Sigmoid colon (tissue), 4 donors: ENCODE measurements around the gene PICK1.

Experiments used
- POLR2A ChIP-seq, 2 donors: fragments of 450-650 bp; IDR thresholded peaks; one replicate each; pipeline ENCODE4 v1.6.1; 2016; ENCODE audit warnings: antibody characterized with exemption in 2 of 2, mild to moderate bottlenecking in 2 of 2, moderate library complexity in 2 of 2
- POLR2AphosphoS5 ChIP-seq, 4 donors: sonication (generic); formaldehyde crosslinking; IDR thresholded peaks; one replicate each; pipeline ENCODE4 v1.6.1; 2017; ENCODE audit warnings: antibody characterized with exemption in 4 of 4
- TF ChIP-seq, protein P1 (sequence below), 4 experiments: fragments of 450-650 bp in 3 of 4; fragments of 200-600 bp in 1 of 4; IDR thresholded peaks; one replicate each; pipeline ENCODE4 v1.5.1; 2016 to 2019; ENCODE audit warnings: antibody characterized with exemption in 4 of 4, mild to moderate bottlenecking in 3 of 4, moderate library complexity in 2 of 4

GRCh38 chr22:38086942-38087341 is 29.7 kb downstream of the PICK1 start:
- TF ChIP-seq, protein P1, sequence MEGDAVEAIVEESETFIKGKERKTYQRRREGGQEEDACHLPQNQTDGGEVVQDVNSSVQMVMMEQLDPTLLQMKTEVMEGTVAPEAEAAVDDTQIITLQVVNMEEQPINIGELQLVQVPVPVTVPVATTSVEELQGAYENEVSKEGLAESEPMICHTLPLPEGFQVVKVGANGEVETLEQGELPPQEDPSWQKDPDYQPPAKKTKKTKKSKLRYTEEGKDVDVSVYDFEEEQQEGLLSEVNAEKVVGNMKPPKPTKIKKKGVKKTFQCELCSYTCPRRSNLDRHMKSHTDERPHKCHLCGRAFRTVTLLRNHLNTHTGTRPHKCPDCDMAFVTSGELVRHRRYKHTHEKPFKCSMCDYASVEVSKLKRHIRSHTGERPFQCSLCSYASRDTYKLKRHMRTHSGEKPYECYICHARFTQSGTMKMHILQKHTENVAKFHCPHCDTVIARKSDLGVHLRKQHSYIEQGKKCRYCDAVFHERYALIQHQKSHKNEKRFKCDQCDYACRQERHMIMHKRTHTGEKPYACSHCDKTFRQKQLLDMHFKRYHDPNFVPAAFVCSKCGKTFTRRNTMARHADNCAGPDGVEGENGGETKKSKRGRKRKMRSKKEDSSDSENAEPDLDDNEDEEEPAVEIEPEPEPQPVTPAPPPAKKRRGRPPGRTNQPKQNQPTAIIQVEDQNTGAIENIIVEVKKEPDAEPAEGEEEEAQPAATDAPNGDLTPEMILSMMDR (IDR thresholded peaks at IDR 0.05), result no peak
- TF ChIP-seq POLR2AphosphoS5 (IDR thresholded peaks at IDR 0.05) (no peak), POLR2A (IDR thresholded peaks at IDR 0.05) (no peak)
